ENCODE results near the gene UBE3D.
A peak's percentile ranks its signal among the peaks of the same experiment; 100 is the strongest.

UBE3D gene, protein sequence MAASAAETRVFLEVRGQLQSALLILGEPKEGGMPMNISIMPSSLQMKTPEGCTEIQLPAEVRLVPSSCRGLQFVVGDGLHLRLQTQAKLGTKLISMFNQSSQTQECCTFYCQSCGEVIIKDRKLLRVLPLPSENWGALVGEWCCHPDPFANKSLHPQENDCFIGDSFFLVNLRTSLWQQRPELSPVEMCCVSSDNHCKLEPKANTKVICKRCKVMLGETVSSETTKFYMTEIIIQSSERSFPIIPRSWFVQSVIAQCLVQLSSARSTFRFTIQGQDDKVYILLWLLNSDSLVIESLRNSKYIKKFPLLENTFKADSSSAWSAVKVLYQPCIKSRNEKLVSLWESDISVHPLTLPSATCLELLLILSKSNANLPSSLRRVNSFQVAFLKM

GRCh38 chr6:83065511-83066192 lies at the start of gene UBE3D:
TSS of gene UBE3D (minus strand) at chr6:83065841. CDS start at chr6:83065718, 123 bp downstream.
- TF ChIP-seq, protein P1, sequence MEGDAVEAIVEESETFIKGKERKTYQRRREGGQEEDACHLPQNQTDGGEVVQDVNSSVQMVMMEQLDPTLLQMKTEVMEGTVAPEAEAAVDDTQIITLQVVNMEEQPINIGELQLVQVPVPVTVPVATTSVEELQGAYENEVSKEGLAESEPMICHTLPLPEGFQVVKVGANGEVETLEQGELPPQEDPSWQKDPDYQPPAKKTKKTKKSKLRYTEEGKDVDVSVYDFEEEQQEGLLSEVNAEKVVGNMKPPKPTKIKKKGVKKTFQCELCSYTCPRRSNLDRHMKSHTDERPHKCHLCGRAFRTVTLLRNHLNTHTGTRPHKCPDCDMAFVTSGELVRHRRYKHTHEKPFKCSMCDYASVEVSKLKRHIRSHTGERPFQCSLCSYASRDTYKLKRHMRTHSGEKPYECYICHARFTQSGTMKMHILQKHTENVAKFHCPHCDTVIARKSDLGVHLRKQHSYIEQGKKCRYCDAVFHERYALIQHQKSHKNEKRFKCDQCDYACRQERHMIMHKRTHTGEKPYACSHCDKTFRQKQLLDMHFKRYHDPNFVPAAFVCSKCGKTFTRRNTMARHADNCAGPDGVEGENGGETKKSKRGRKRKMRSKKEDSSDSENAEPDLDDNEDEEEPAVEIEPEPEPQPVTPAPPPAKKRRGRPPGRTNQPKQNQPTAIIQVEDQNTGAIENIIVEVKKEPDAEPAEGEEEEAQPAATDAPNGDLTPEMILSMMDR (IDR thresholded peaks at IDR 0.05; ENCODE audit: insufficient read depth, low read depth, low read length, missing control alignments): peak; percentile 96
- peak within 1 kb of the TSS; percentile 68 for H3K4me3 ChIP-seq (ENCODE audit: low read depth, low read length)
- DNase-seq (ENCODE audit: low read depth): peak; percentile 92

- no peak overlapping the region for H3K4me3 ChIP-seq (ENCODE audit: low read depth, low read length)
- no peak for DNase-seq (ENCODE audit: low read depth)
- TF ChIP-seq, protein P1 (IDR thresholded peaks at IDR 0.05; ENCODE audit: insufficient read depth, low read depth, low read length, missing control alignments): no peak
Observed at GRCh38 chr6:83114164-83114563, 48.5 kb upstream of the UBE3D start.

- TF ChIP-seq, protein P1 (IDR thresholded peaks at IDR 0.05; ENCODE audit: insufficient read depth, low read depth, low read length, missing control alignments): no peak
- DNase-seq (ENCODE audit: low read depth): no peak
Observed at GRCh38 chr6:83113258-83113657, 47.6 kb upstream of the UBE3D start.

GRCh38 chr6:83108378-83108777 lies 42.7 kb upstream of the UBE3D start:
- H3K4me3 ChIP-seq (ENCODE audit: low read depth, low read length): no peak overlapping the region
- TF ChIP-seq, protein P1 (IDR thresholded peaks at IDR 0.05; ENCODE audit: insufficient read depth, low read depth, low read length, missing control alignments): no peak
- no peak for DNase-seq (ENCODE audit: low read depth)

More at GRCh38 chr6:83113258-83113657, 47.6 kb upstream of the UBE3D start:
- H3K4me3 ChIP-seq (ENCODE audit: low read depth, low read length): no peak overlapping the region

DNA sequence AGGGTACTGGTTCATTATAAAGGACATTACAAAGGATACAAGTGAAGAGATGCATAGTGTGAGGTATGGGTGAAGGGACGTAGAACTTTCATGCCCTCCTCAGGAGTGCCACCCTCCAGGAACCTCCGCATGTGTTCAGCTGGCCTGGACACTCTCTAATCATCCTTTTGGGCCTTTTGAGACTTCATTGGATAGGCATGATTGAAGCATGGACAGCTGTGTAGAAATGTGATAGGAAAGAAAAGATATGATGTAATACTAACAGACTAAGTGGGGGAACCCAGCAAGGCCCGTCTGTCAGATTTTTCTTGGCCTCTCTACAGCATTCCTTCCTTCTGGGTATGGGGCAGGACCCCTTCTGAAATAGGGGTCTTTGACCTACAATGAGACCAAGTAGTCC lies 32.9 kb upstream of the UBE3D start:
- DNase-seq (ENCODE audit: low read depth): no peak
- TF ChIP-seq, protein P1 (IDR thresholded peaks at IDR 0.05; ENCODE audit: insufficient read depth, low read depth, low read length, missing control alignments): no peak
- H3K4me3 ChIP-seq (ENCODE audit: low read depth, low read length): no peak overlapping the region

- DNase-seq (ENCODE audit: low read depth): no peak
- TF ChIP-seq, protein P1 (IDR thresholded peaks at IDR 0.05; ENCODE audit: insufficient read depth, low read depth, low read length, missing control alignments): no peak
- no peak overlapping the region for H3K4me3 ChIP-seq (ENCODE audit: low read depth, low read length)
Observed at GRCh38 chr6:83097675-83098074, 32.0 kb upstream of the UBE3D start.
